Muscle of leg (tissue), 11 donors: ENCODE measurements around the gene SIGLEC14. TPM values are rescaled to one million over a fixed set of nuclear protein-coding genes. Genes with fewer than 3 reads are reported as not detected.

Source experiments
- DNase-seq: peaks from one replicate; pipeline ENCODE4 v3.0.0; 2013
- H3K27ac ChIP-seq: one replicate; pipeline ENCODE4 v1.5.1; 2013; ENCODE audit warnings: mild to moderate bottlenecking, low read length, control low read depth
- H3K27me3 ChIP-seq: one replicate; pipeline ENCODE4 v1.6.1; 2013; ENCODE audit warnings: low read length; ENCODE audit not compliant: control insufficient read depth, insufficient read depth
- H3K36me3 ChIP-seq: one replicate; pipeline ENCODE4 v1.6.1; 2013; ENCODE audit warnings: low read length; ENCODE audit not compliant: control insufficient read depth, insufficient read depth
- H3K4me1 ChIP-seq: one replicate; pipeline ENCODE4 v1.6.1; 2013; ENCODE audit warnings: low read length; ENCODE audit not compliant: control insufficient read depth, insufficient read depth
- H3K4me3 ChIP-seq: one replicate; pipeline ENCODE4 v1.5.1; 2013; ENCODE audit warnings: low read length, control low read depth
- H3K9me3 ChIP-seq: replicated peaks from 2 replicates; pipeline ENCODE4 v1.6.1; 2013; ENCODE audit warnings: low read depth, low read length; ENCODE audit not compliant: control insufficient read depth
- WGBS: methylation state at CpG from one replicate; pipeline ENCODE4 v1.1.5; 2013; ENCODE audit warnings: missing lambda C conversion rate; ENCODE audit not compliant: insufficient coverage; 5-methylcytosine and 5-hydroxymethylcytosine counted together
- polyA plus RNA-seq, 8 donors: library from polyadenylated mRNA; unstranded; fragments of 120-200 nt; gene quantifications; one replicate each; pipeline versions ENCODE4 v1.2.1 to v1.2.3, GENCODE V29; 2013; ENCODE audit warnings: inconsistent platforms in 1 of 8, low replicate concordance in 1 of 8; ENCODE audit not compliant: insufficient read length in 8 of 8, insufficient read depth in 1 of 8
- total RNA-seq: library from RNA; stranded (reverse); fragments of 120-200 nt; gene quantifications from one replicate; pipeline ENCODE4 v1.2.4, GENCODE V29; 2013

The SIGLEC14 gene
- total and polyA plus RNA-seq, 9 donors: 0.58 to 2.7 (median 1.4) TPM

- peak; percentile 11 for DNase-seq
- Histone ChIP-seq H3K36me3 (no peaks in the 10 kb centered on the region), H3K27ac (no peak overlapping the region), H3K4me3 (no peak overlapping the region), H3K9me3 (no peaks in the 10 kb centered on the region), H3K27me3 (peaks cover 9% of the 10 kb centered on the region), H3K4me1 (peaks cover 15% of the 10 kb centered on the region)
- WGBS: 80% methylated on average over 8 of the region's 8 CpGs
Observed at GRCh38 chr19:51595190-51596175, 51.1 kb downstream of the SIGLEC14 start.

- H3K36me3 ChIP-seq: no peaks in the 10 kb centered on the region
- no peak for DNase-seq
- no peak overlapping the region for H3K27ac ChIP-seq
- no peaks in the 10 kb centered on the region for H3K9me3 ChIP-seq
- peaks cover 15% of the 10 kb centered on the region for H3K4me1 ChIP-seq
- 35% methylated on average over 4 of the region's 6 CpGs for WGBS
- H3K4me3 ChIP-seq: peak overlapping the region; percentile 73
- H3K27me3 ChIP-seq: peaks cover 7% of the 10 kb centered on the region
Observed at GRCh38 chr19:51594774-51595109, 51.9 kb downstream of the SIGLEC14 start.

- under 1% methylated on average over 60 of the region's 61 CpGs for WGBS
- Histone ChIP-seq H3K4me1 (peaks cover 15% of the 10 kb centered on the region), H3K4me3 (peak overlapping the region; percentile 73), H3K27ac (no peak overlapping the region), H3K27me3 (peaks cover 3% of the 10 kb centered on the region), H3K9me3 (no peaks in the 10 kb centered on the region), H3K36me3 (no peaks in the 10 kb centered on the region)
- peak; percentile 99 for DNase-seq
Observed at GRCh38 chr19:51593969-51594773, 52.5 kb downstream of the SIGLEC14 start.

- Histone ChIP-seq H3K36me3 (no peaks in the 10 kb centered on the region), H3K4me3 (peak overlapping the region; percentile 73), H3K27ac (no peak overlapping the region), H3K4me1 (peaks cover 15% of the 10 kb centered on the region), H3K9me3 (no peaks in the 10 kb centered on the region), H3K27me3 (no peaks in the 10 kb centered on the region)
- DNase-seq: no peak
- WGBS: 46% methylated on average over 3 of the region's 10 CpGs
Observed at GRCh38 chr19:51593138-51593890, 53.3 kb downstream of the SIGLEC14 start.

Other genes with a start within 250 kb of the SIGLEC14 start
- gene SIGLEC10, start 229.2 kb downstream of the SIGLEC14 start, total RNA-seq: 0.22 TPM
- 1 to 10 TPM in 6 of 8 donors, under 1 TPM in 2; 0.49 to 1.6 (median 1.1) TPM for gene SIGLEC10, start 229.2 kb downstream of the SIGLEC14 start, polyA plus RNA-seq
- 0.04 TPM for gene SIGLEC8, start 188.4 kb downstream of the SIGLEC14 start, total RNA-seq
- gene SIGLEC8, start 188.4 kb downstream of the SIGLEC14 start, polyA plus RNA-seq: under 1 TPM in 4 of 8 donors, not detected in 4; 0.06 to 0.23 (median 0.08) TPM
- not detected for gene CEACAM18, start 168.3 kb downstream of the SIGLEC14 start, total RNA-seq
- gene CEACAM18, start 168.3 kb downstream of the SIGLEC14 start, polyA plus RNA-seq: not detected
- not detected for gene SIGLEC12, start 145.0 kb downstream of the SIGLEC14 start, total RNA-seq
- gene SIGLEC12, start 145.0 kb downstream of the SIGLEC14 start, polyA plus RNA-seq: under 1 TPM in 5 of 8 donors, not detected in 3; 0.11 to 0.48 (median 0.20) TPM
- 0.22 TPM for gene SIGLEC6, start 115.2 kb downstream of the SIGLEC14 start, total RNA-seq
- gene SIGLEC6, start 115.2 kb downstream of the SIGLEC14 start, polyA plus RNA-seq: under 1 TPM in 4 of 8 donors, not detected in 4; 0.07 to 0.29 (median 0.18) TPM
- gene ZNF175, start 75.5 kb downstream of the SIGLEC14 start, total RNA-seq: 6.6 TPM
- gene ZNF175, start 75.5 kb downstream of the SIGLEC14 start, polyA plus RNA-seq: 1 to 10 TPM; 6.5 to 9.7 (median 7.7) TPM
- 0.13 TPM for gene SIGLEC5, start 16.4 kb downstream of the SIGLEC14 start, total RNA-seq
- under 1 TPM; 0.15 to 0.75 (median 0.48) TPM for gene SIGLEC5, start 16.4 kb downstream of the SIGLEC14 start, polyA plus RNA-seq
- gene SPACA6, start 46.5 kb upstream of the SIGLEC14 start, total RNA-seq: 9.3 TPM
- gene SPACA6, start 46.5 kb upstream of the SIGLEC14 start, polyA plus RNA-seq: 10 to 100 TPM in 3 of 8 donors, 1 to 10 TPM in 5; 6.1 to 15.2 (median 9.8) TPM
- 0.35 TPM for gene HAS1, start 77.2 kb upstream of the SIGLEC14 start, total RNA-seq
- under 1 TPM; 0.06 to 0.39 (median 0.13) TPM for gene HAS1, start 77.2 kb upstream of the SIGLEC14 start, polyA plus RNA-seq
- 0.66 TPM for gene FPR1, start 105.1 kb upstream of the SIGLEC14 start, total RNA-seq
- 1 to 10 TPM; 1.1 to 3.2 (median 1.9) TPM for gene FPR1, start 105.1 kb upstream of the SIGLEC14 start, polyA plus RNA-seq
- gene FPR2, start 114.4 kb upstream of the SIGLEC14 start, total RNA-seq: 0.09 TPM
- gene FPR2, start 114.4 kb upstream of the SIGLEC14 start, polyA plus RNA-seq: under 1 TPM; 0.23 to 0.73 (median 0.34) TPM
- gene FPR3, start 148.3 kb upstream of the SIGLEC14 start, total RNA-seq: 0.22 TPM
- under 1 TPM; 0.17 to 0.84 (median 0.31) TPM for gene FPR3, start 148.3 kb upstream of the SIGLEC14 start, polyA plus RNA-seq
- gene ZNF577, start 241.1 kb upstream of the SIGLEC14 start, total RNA-seq: 15.6 TPM
- gene ZNF577, start 241.1 kb upstream of the SIGLEC14 start, polyA plus RNA-seq: 10 to 100 TPM; 12.5 to 19.7 (median 17.9) TPM